OCI-LY1 (cell line): ENCODE results near the gene PREB.

Source experiments
- H2AFZ ChIP-seq: fragments of 200-600 bp; sonication (generic), shearing (Covaris generic); 2 replicates; pipeline ENCODE4 v1.6.0; 2014; ENCODE audit warnings: antibody characterized with exemption, mild to moderate bottlenecking, low read length
- H3F3A ChIP-seq: fragments of 200-600 bp; sonication (generic), shearing (Covaris generic); 2 replicates; pipeline ENCODE4 v1.6.0; 2014; ENCODE audit warnings: mild to moderate bottlenecking, antibody characterized with exemption, low read length, moderate library complexity; ENCODE audit not compliant: insufficient read depth
- H3K27ac ChIP-seq: fragments of 200-600 bp; sonication (generic); 2 replicates; pipeline ENCODE4 v1.5.1; 2014; ENCODE audit warnings: low read length, mixed run types, mild to moderate bottlenecking, low read depth; ENCODE audit not compliant: poor library complexity, severe bottlenecking
- H3K27me3 ChIP-seq: fragments of 200-600 bp; sonication (generic); 2 replicates; pipeline ENCODE4 v1.6.0; 2014; ENCODE audit warnings: antibody characterized with exemption, mild to moderate bottlenecking, low read length, moderate library complexity; ENCODE audit not compliant: insufficient read depth
- H3K36me3 ChIP-seq: fragments of 200-600 bp; sonication (generic); 2 replicates; pipeline ENCODE4 v1.6.1; 2014; ENCODE audit warnings: mild to moderate bottlenecking, antibody characterized with exemption, low read length, moderate library complexity, mixed read lengths; ENCODE audit not compliant: insufficient read depth
- H3K4me1 ChIP-seq: fragments of 200-600 bp; sonication (generic); 2 replicates; pipeline ENCODE4 v1.5.1; 2014; ENCODE audit warnings: mild to moderate bottlenecking, low read length, moderate library complexity; ENCODE audit not compliant: insufficient read depth, severe bottlenecking
- H3K4me2 ChIP-seq: fragments of 200-600 bp; sonication (generic), shearing (Covaris generic); 2 replicates; pipeline ENCODE4 v1.6.1; 2014; ENCODE audit warnings: low read length
- H3K4me3 ChIP-seq: fragments of 200-600 bp; sonication (generic); 2 replicates; pipeline ENCODE4 v1.5.1; 2014; ENCODE audit warnings: low read length, low read depth, mild to moderate bottlenecking, mixed read lengths; ENCODE audit not compliant: poor library complexity, severe bottlenecking
- H3K79me2 ChIP-seq: fragments of 200-600 bp; shearing (Covaris generic); 2 replicates; pipeline ENCODE4 v1.6.1; 2016; ENCODE audit warnings: mixed run types, low read length, mixed read lengths; ENCODE audit not compliant: insufficient read depth
- H3K9ac ChIP-seq: fragments of 200-600 bp; sonication (generic), shearing (Covaris generic); 2 replicates; pipeline ENCODE4 v1.6.1; 2014; ENCODE audit warnings: mild to moderate bottlenecking, low read length, mixed read lengths
- H3K9me2 ChIP-seq: fragments of 200-600 bp; sonication (generic), shearing (Covaris generic); 2 replicates; pipeline ENCODE4 v1.6.1; 2014; ENCODE audit warnings: low read depth, mild to moderate bottlenecking, low read length, mixed read lengths
- H3K9me3 ChIP-seq: fragments of 200-600 bp; shearing (Covaris generic); 2 replicates; pipeline ENCODE4 v1.6.1; 2014; ENCODE audit warnings: low read length, mixed read lengths
- H4K20me1 ChIP-seq: fragments of 200-600 bp; sonication (generic), shearing (Covaris generic); 2 replicates; pipeline ENCODE4 v1.6.0; 2016; ENCODE audit warnings: mild to moderate bottlenecking, low read length; ENCODE audit not compliant: insufficient read depth
- CTCF ChIP-seq: fragments of 200-600 bp; sonication (generic), shearing (Covaris generic); IDR thresholded peaks from 2 replicates; pipeline ENCODE4 v1.5.1; 2017; ENCODE audit warnings: mild to moderate bottlenecking, antibody characterized with exemption, low read length, moderate library complexity, mixed read lengths
- EZH2 ChIP-seq: fragments of 200-600 bp; sonication (generic), shearing (Covaris generic); IDR thresholded peaks from 2 replicates; pipeline ENCODE4 v1.8.0; 2017; ENCODE audit warnings: borderline replicate concordance, mixed run types, mild to moderate bottlenecking, antibody characterized with exemption, low read length, moderate library complexity, mixed read lengths

Gene PREB

DNA sequence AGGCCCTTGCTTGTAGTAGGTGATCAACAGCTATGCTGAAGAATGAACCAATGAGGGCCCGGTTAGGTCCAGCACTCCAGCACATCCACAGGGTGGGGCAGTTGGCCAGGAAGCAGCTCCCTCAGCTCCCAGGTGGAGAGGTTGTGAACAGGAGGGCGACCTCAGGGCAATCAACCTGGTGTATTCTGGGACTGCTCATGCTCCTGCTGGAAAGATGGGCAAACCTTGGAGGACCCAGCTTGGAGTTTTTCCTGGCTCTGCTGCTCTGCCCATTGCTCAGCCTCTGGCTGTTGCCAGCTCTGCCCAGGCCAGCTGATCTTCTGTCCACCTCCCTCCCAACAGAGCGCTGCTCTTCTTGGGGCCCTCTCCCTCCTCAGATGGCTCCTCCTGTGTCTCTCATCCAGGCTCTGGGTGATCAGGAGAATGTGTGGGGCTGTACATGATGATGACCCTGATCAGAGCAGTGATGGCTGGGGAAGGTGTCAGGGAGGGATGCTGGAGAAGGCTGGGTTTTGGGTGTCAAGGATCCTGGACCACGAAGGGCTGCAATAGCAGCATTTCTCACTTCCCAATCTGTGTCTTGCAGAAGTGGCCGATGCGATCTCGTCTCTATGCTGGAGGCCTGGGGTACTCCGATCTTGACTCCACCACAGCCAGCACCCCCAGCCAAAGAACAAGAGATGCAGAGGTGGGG is 17.8 kb upstream of the PREB start:
- no peaks in the 10 kb centered on the region for H3F3A ChIP-seq
- no peak overlapping the region for H3K27ac ChIP-seq
- no peak overlapping the region for H3K4me2 ChIP-seq
- no peaks in the 10 kb centered on the region for H3K9me2 ChIP-seq
- H3K36me3 ChIP-seq, result no peaks in the 10 kb centered on the region
- H3K79me2 ChIP-seq, result no peaks in the 10 kb centered on the region
- no peaks in the 10 kb centered on the region for H3K9me3 ChIP-seq
- no peaks in the 10 kb centered on the region for H4K20me1 ChIP-seq
- no peaks in the 10 kb centered on the region for H3K4me1 ChIP-seq
- H3K4me3 ChIP-seq, result no peak overlapping the region
- peaks cover 6% of the 10 kb centered on the region; the same call in 1 of the 2 replicates for H3K27me3 ChIP-seq
- H2AFZ ChIP-seq, result no peak overlapping the region
- TF ChIP-seq EZH2 (no peak), CTCF (no peak)
- H3K9ac ChIP-seq, result no peak overlapping the region

DNA sequence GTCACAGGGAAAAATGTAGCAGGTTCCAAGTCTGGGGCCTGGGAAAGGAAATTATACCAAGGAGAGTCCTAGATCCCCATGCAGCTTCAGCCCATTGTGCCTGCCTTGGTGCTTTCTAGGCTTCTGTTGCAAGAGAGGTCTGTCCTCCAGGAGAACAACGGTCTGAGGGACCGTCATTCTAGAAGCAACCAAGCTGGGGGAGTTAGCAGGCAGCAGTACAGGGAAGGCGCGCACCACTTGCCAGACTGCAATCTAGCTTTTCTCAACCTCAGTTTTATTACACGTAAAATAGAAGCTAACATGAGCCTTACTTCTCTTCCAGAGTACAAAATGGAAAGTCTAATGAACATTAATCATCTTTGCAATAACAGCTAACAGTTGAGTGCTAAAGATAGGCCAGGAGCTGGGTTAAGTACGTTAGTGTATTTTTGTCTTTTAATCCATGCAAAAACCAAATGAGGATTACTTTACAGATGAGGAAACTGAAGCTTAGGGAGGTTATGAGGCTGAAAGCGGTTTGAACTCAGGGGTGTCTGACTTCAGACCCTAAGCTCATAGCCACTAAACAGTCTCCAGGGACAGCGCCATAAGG is 16.3 kb upstream of the PREB start:
- no peak overlapping the region for H2AFZ ChIP-seq
- H3K9me2 ChIP-seq, result no peaks in the 10 kb centered on the region
- no peaks in the 10 kb centered on the region for H3K9me3 ChIP-seq
- peaks cover 6% of the 10 kb centered on the region; the same call in 1 of the 2 replicates for H3K27me3 ChIP-seq
- TF ChIP-seq CTCF (no peak), EZH2 (no peak)
- no peak overlapping the region for H3K9ac ChIP-seq
- no peaks in the 10 kb centered on the region for H3F3A ChIP-seq
- no peaks in the 10 kb centered on the region for H4K20me1 ChIP-seq
- no peaks in the 10 kb centered on the region for H3K36me3 ChIP-seq
- H3K27ac ChIP-seq, result no peak overlapping the region
- H3K4me2 ChIP-seq, result no peak overlapping the region
- H3K4me1 ChIP-seq, result no peaks in the 10 kb centered on the region
- no peaks in the 10 kb centered on the region for H3K79me2 ChIP-seq
- H3K4me3 ChIP-seq, result no peak overlapping the region

- Histone ChIP-seq H2AFZ (no peak overlapping the region), H3K4me2 (no peak overlapping the region), H3K27ac (no peak overlapping the region), H3K27me3 (peaks cover 6% of the 10 kb centered on the region; the same call in 1 of the 2 replicates), H3F3A (no peaks in the 10 kb centered on the region), H4K20me1 (no peaks in the 10 kb centered on the region), H3K9me3 (no peaks in the 10 kb centered on the region), H3K79me2 (no peaks in the 10 kb centered on the region), H3K9me2 (no peaks in the 10 kb centered on the region), H3K4me3 (no peak overlapping the region), H3K9ac (no peak overlapping the region), H3K4me1 (no peaks in the 10 kb centered on the region), H3K36me3 (no peaks in the 10 kb centered on the region)
- TF ChIP-seq EZH2 (no peak), CTCF (no peak)
Measured at GRCh38 chr2:27149570-27150405, 15.4 kb upstream of the PREB start.
